HL-60 (cell line): Measurements from ENCODE around the gene CPXM1.

Experiments
- GABPA ChIP-seq: IDR thresholded peaks from 2 replicates; pipeline ENCODE4 v1.6.1; 2012; ENCODE audit warnings: low read depth
- POLR2AphosphoS5 ChIP-seq: IDR thresholded peaks from 2 replicates; pipeline ENCODE4 v1.6.1; 2012; ENCODE audit warnings: low read depth
- TF ChIP-seq, protein P1 (sequence below): IDR thresholded peaks from one replicate; pipeline ENCODE4 v1.5.1; 2011; ENCODE audit warnings: low read length, control low read depth, inconsistent platforms; ENCODE audit not compliant: insufficient read depth

DNA sequence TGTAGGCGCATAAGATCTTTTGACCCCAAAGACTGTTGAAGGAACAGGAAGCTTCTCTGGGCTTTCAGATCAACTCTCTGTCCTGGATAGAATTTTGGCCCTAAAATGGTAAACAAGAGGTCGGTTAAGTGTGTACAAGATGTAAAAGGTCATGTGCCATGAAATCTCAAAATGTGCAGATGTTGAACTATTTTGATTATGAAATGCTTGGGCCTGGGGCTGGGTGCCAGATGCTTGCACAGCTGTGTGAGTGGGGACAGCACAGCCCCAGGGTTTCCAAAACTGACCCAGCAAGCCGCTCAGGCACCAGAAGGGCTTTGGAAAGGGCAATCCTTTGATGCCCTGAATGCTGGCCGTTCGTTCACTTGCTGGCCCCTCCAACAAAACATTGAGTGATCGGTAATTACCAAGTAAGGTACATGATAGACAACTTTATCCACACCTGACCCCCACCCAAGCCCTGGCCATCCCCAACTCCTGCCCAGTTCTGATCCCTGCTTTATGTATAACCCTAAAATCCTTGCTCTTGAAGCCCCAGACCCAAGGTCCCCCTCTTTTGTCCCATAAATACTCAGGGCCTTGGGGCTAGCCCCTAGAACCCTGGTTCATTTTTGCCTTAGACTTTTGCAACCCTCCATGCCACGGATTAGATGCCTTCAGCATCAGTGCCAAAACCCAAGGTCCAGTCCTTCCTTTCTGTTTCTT, 17.6 kb upstream of the CPXM1 start:
- TF ChIP-seq, protein P1, sequence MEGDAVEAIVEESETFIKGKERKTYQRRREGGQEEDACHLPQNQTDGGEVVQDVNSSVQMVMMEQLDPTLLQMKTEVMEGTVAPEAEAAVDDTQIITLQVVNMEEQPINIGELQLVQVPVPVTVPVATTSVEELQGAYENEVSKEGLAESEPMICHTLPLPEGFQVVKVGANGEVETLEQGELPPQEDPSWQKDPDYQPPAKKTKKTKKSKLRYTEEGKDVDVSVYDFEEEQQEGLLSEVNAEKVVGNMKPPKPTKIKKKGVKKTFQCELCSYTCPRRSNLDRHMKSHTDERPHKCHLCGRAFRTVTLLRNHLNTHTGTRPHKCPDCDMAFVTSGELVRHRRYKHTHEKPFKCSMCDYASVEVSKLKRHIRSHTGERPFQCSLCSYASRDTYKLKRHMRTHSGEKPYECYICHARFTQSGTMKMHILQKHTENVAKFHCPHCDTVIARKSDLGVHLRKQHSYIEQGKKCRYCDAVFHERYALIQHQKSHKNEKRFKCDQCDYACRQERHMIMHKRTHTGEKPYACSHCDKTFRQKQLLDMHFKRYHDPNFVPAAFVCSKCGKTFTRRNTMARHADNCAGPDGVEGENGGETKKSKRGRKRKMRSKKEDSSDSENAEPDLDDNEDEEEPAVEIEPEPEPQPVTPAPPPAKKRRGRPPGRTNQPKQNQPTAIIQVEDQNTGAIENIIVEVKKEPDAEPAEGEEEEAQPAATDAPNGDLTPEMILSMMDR: no peak
- TF ChIP-seq GABPA (no peak), POLR2AphosphoS5 (no peak)
